Testis (tissue), 3 donors: ENCODE measurements around the gene EYA3. TPM values are rescaled to one million over a fixed set of nuclear protein-coding genes. Genes with fewer than 3 reads are reported as not detected.

ENCODE experiments used
- DNase-seq: peaks from one replicate; pipeline ENCODE4 v3.0.0-alpha.2; 2019
- H3K27ac ChIP-seq, 2 donors: fragments of 200-600 bp; sonication (generic); one replicate each; pipeline ENCODE4 v1.5.1; 2019
- H3K27me3 ChIP-seq: fragments of 200-600 bp; sonication (generic); one replicate; pipeline ENCODE4 v1.5.1; 2019
- H3K36me3 ChIP-seq: fragments of 200-600 bp; sonication (generic); one replicate; pipeline ENCODE4 v1.5.1; 2017; ENCODE audit warnings: low read depth; ENCODE audit errors: missing control alignments
- H3K4me1 ChIP-seq: fragments of 200-600 bp; sonication (generic); one replicate; pipeline ENCODE4 v1.5.1; 2019
- H3K4me3 ChIP-seq, 2 donors: fragments of 200-600 bp; sonication (generic); one replicate each; pipeline ENCODE4 v1.5.1; 2017 to 2019
- H3K9me3 ChIP-seq: fragments of 200-600 bp; sonication (generic); one replicate; pipeline ENCODE4 v1.5.1; 2017
- POLR2A ChIP-seq: fragments of 450-650 bp; IDR thresholded peaks from one replicate; pipeline ENCODE4 v1.6.1; 2017; ENCODE audit warnings: antibody characterized with exemption, mild to moderate bottlenecking, moderate library complexity
- WGBS, 2 donors: methylation state at CpG; one replicate each; pipeline ENCODE4 v1.1.5; 2018; 5-methylcytosine and 5-hydroxymethylcytosine counted together
- intact Hi-C: fragments of 100-400 bp; cut with DNase I; formaldehyde crosslinking; loops from one replicate; pipeline ENCODE4 v1.15.1; 2023; ENCODE audit warnings: low total_unique reads
- polyA plus RNA-seq: library from polyadenylated mRNA; stranded (reverse); fragments of 350-450 nt; fragmentation: Illumina TruSeq; extraction: RNeasy Lipid Tissue Mini Kit (QIAGEN cat#74804); gene quantifications from one replicate; pipeline ENCODE4 v1.2.3, GENCODE V29; 2014; ENCODE audit warnings: low read depth, low replicate concordance; ENCODE audit not compliant: insufficient read depth
- small RNA-seq, 2 donors: library from RNA; depleted of rRNA; stranded (forward); fragments of <200 nt; gene quantifications; one replicate each; pipeline ENCODE3, GENCODE V24; 2016
- total RNA-seq, 2 donors: library from RNA; depleted of rRNA; stranded (reverse); fragments of >200 nt; gene quantifications; one replicate each; pipeline ENCODE4 v1.2.3, GENCODE V29; 2016
- TF ChIP-seq, protein P1 (sequence below), 3 experiments: fragments of 450-650 bp in 2 of 3; fragments of 200-600 bp in 1 of 3; sonication (generic) in 1 of 3; IDR thresholded peaks; one replicate each; pipeline ENCODE4 v1.5.1; 2016 to 2019; ENCODE audit warnings: antibody characterized with exemption in 3 of 3, mild to moderate bottlenecking in 2 of 3, moderate library complexity in 1 of 3

EYA3 gene
- total and polyA plus RNA-seq, 3 donors from 2014 or later, result 28.3 to 41.9 (median 31.5) TPM

- no peak overlapping the region for H3K4me3 ChIP-seq
- no peak for TF ChIP-seq POLR2A
- TF ChIP-seq, protein P1, sequence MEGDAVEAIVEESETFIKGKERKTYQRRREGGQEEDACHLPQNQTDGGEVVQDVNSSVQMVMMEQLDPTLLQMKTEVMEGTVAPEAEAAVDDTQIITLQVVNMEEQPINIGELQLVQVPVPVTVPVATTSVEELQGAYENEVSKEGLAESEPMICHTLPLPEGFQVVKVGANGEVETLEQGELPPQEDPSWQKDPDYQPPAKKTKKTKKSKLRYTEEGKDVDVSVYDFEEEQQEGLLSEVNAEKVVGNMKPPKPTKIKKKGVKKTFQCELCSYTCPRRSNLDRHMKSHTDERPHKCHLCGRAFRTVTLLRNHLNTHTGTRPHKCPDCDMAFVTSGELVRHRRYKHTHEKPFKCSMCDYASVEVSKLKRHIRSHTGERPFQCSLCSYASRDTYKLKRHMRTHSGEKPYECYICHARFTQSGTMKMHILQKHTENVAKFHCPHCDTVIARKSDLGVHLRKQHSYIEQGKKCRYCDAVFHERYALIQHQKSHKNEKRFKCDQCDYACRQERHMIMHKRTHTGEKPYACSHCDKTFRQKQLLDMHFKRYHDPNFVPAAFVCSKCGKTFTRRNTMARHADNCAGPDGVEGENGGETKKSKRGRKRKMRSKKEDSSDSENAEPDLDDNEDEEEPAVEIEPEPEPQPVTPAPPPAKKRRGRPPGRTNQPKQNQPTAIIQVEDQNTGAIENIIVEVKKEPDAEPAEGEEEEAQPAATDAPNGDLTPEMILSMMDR (IDR thresholded peaks at IDR 0.05), result no peak
- DNase-seq, result no peak
- H3K27me3 ChIP-seq, result no peaks in the 10 kb centered on the region
- no peaks in the 10 kb centered on the region for H3K36me3 ChIP-seq
- no peaks in the 10 kb centered on the region for H3K9me3 ChIP-seq
- H3K27ac ChIP-seq, result no peak overlapping the region
- 87 to 91% methylated on average over 3 of the region's 3 CpGs for WGBS, 2 donors
- intact Hi-C loops, result no loop called here
- no peaks in the 10 kb centered on the region for H3K4me1 ChIP-seq
Observed at GRCh38 chr1:27922272-27922671, 166.1 kb downstream of the EYA3 start.

Small RNA genes lying within 50 kb of the gene (small RNA-seq; reads per million reads assigned to genes)
- gene RN7SL559P, result 0 to 0.09 reads per million in 2 donors

Other genes starting within 250 kb of the EYA3 start
- 100 to 1,000 TPM; 103 to 132 TPM for gene THEMIS2, start 216.1 kb downstream of the EYA3 start, total RNA-seq
- gene THEMIS2, start 216.1 kb downstream of the EYA3 start, polyA plus RNA-seq, result 56.9 TPM
- gene RPA2, start 174.0 kb downstream of the EYA3 start, total RNA-seq, result 10 to 100 TPM; 67.7 to 71.3 TPM
- gene RPA2, start 174.0 kb downstream of the EYA3 start, polyA plus RNA-seq, result 131 TPM
- 1 to 10 TPM; 2.1 to 2.5 TPM for gene SMPDL3B, start 153.6 kb downstream of the EYA3 start, total RNA-seq
- gene SMPDL3B, start 153.6 kb downstream of the EYA3 start, polyA plus RNA-seq, result 2.7 TPM
- 10 to 100 TPM; 10.9 to 11.7 TPM for gene XKR8, start 128.6 kb downstream of the EYA3 start, total RNA-seq
- 7.8 TPM for gene XKR8, start 128.6 kb downstream of the EYA3 start, polyA plus RNA-seq
- 1 to 10 TPM in 1 of 2 donors, under 1 TPM in 1; 0.94 to 1.7 TPM for gene PTAFR, start 88.1 kb upstream of the EYA3 start, total RNA-seq
- gene PTAFR, start 88.1 kb upstream of the EYA3 start, polyA plus RNA-seq, result 4.9 TPM
- gene DNAJC8, start 144.4 kb upstream of the EYA3 start, total RNA-seq, result 10 to 100 TPM; 44.7 to 48.0 TPM
- 86.5 TPM for gene DNAJC8, start 144.4 kb upstream of the EYA3 start, polyA plus RNA-seq
- 100 to 1,000 TPM; 259 to 345 TPM for gene ATP5IF1, start 147.5 kb upstream of the EYA3 start, total RNA-seq
- gene ATP5IF1, start 147.5 kb upstream of the EYA3 start, polyA plus RNA-seq, result 702 TPM
- gene SESN2, start 170.9 kb upstream of the EYA3 start, total RNA-seq, result 10 to 100 TPM; 36.7 to 43.7 TPM
- gene SESN2, start 170.9 kb upstream of the EYA3 start, polyA plus RNA-seq, result 16.9 TPM
- 10 to 100 TPM; 17.0 to 19.9 TPM for gene MED18, start 240.4 kb upstream of the EYA3 start, total RNA-seq
- gene MED18, start 240.4 kb upstream of the EYA3 start, polyA plus RNA-seq, result 18.0 TPM